Panc1 (cell line): ENCODE measurements around the gene KCND3. TPM values are rescaled to one million over a fixed set of nuclear protein-coding genes. Genes with fewer than 3 reads are reported as not detected.

ENCODE experiments used
- ATAC-seq: fragments of 200-7000 bp; cut with Tn5 transposase; 2 replicates; pipeline ENCODE4 v1.9.1; 2020; ENCODE audit warnings: mild to moderate bottlenecking, moderate library complexity
- BruUV-seq: library from RNA; stranded (reverse); fragments of 400-500 nt; replicated peaks from 2 replicates; lab custom pipeline; 2021; lab: Mats Ljungman, UMichigan
- CTCF ChIA-PET: fragments of 300-600 bp; sonication (Branson Sonifier 250); formaldehyde crosslinking; loops from one replicate; lab custom pipeline; 2022; ENCODE audit warnings: antibody characterized with exemption; lab: Charles Lee
- POLR2A ChIA-PET: fragments of 300-600 bp; sonication (Branson Sonifier 250); formaldehyde crosslinking; loops from one replicate; lab custom pipeline; 2022; ENCODE audit warnings: antibody characterized with exemption; lab: Charles Lee
- DNase-seq: peaks from one replicate; pipeline ENCODE4 v3.0.0-alpha.2; 2010; ENCODE audit warnings: low read depth, low spot score
- H3K27ac ChIP-seq: 2 replicates; pipeline ENCODE4 v1.5.1; 2011; ENCODE audit warnings: mild to moderate bottlenecking, low read length, inconsistent platforms
- H3K27me3 ChIP-seq: fragments of 200-500 bp; sonication (Bioruptor generic); 2 replicates; pipeline ENCODE4 v1.6.0; 2014; ENCODE audit warnings: low read length, inconsistent platforms; ENCODE audit not compliant: control insufficient read depth, insufficient read depth
- H3K36me3 ChIP-seq: fragments of 200-500 bp; sonication (Bioruptor generic); 2 replicates; pipeline ENCODE4 v1.5.1; 2014; ENCODE audit warnings: inconsistent platforms, mild to moderate bottlenecking, low read length, moderate library complexity; ENCODE audit not compliant: control insufficient read depth, insufficient read depth
- H3K4me1 ChIP-seq: 2 replicates; pipeline ENCODE4 v1.5.1; 2011; ENCODE audit warnings: inconsistent platforms, mild to moderate bottlenecking, low read length, moderate library complexity; ENCODE audit not compliant: control insufficient read depth, insufficient read depth
- H3K4me3 ChIP-seq, 2 experiments: 2 replicates each; pipeline ENCODE4 v1.5.1; 2011 to 2012; ENCODE audit warnings: low read depth in 2 of 2, low read length in 2 of 2, mild to moderate bottlenecking in 2 of 2, inconsistent platforms in 1 of 2, moderate library complexity in 1 of 2
- H3K9me3 ChIP-seq: fragments of 200-500 bp; sonication (Bioruptor generic); 2 replicates; pipeline ENCODE4 v1.5.1; 2014; ENCODE audit warnings: low read depth, mild to moderate bottlenecking, inconsistent platforms, low read length, moderate library complexity; ENCODE audit not compliant: control insufficient read depth, insufficient read depth
- POLR2AphosphoS5 ChIP-seq: IDR thresholded peaks from 2 replicates; pipeline ENCODE4 v1.6.1; 2012; ENCODE audit warnings: mild to moderate bottlenecking, low read depth, low read length, moderate library complexity
- SIN3A ChIP-seq: IDR thresholded peaks from 2 replicates; pipeline ENCODE4 v1.6.1; 2012; ENCODE audit warnings: low read depth, mild to moderate bottlenecking, low read length, moderate library complexity, borderline replicate concordance; ENCODE audit not compliant: insufficient read depth
- TCF7L2 ChIP-seq: IDR thresholded peaks from 2 replicates; pipeline ENCODE4 v1.6.1; 2011; ENCODE audit warnings: mild to moderate bottlenecking, low read depth, low read length, inconsistent platforms
- in situ Hi-C: cut with HindIII; loops from 2 replicates; pipeline ENCODE4 v1.10.0; 2016; ENCODE audit warnings: low sequenced_read_pairs, low pct_unique_long_range_greater_than_20kb
- intact Hi-C: fragments of 100-400 bp; cut with micrococcal nuclease; formaldehyde crosslinking; loops from one replicate; pipeline ENCODE4 v1.10.0; 2022; ENCODE audit not compliant: unreplicated experiment
- total RNA-seq: library from RNA; stranded (reverse); gene quantifications from one replicate; pipeline ENCODE4 v1.2.1, GENCODE V29; 2021; ENCODE audit not compliant: unreplicated experiment
- TF ChIP-seq, protein P1 (sequence below), 2 experiments: IDR thresholded peaks; 2 replicates each; pipeline ENCODE4 v1.6.1; 2011 to 2012; ENCODE audit warnings: low read depth in 2 of 2, control low read depth in 1 of 2, low read length in 1 of 2, mild to moderate bottlenecking in 1 of 2, moderate library complexity in 1 of 2; ENCODE audit not compliant: insufficient read depth in 1 of 2
- TF ChIP-seq, protein P2 (sequence below): fragments of 450-650 bp; IDR thresholded peaks from 2 replicates; pipeline ENCODE4 v1.5.1; 2017; ENCODE audit warnings: mild to moderate bottlenecking

Gene KCND3
- total RNA-seq, 1 experiment from 2014 or later, result not detected

DNA sequence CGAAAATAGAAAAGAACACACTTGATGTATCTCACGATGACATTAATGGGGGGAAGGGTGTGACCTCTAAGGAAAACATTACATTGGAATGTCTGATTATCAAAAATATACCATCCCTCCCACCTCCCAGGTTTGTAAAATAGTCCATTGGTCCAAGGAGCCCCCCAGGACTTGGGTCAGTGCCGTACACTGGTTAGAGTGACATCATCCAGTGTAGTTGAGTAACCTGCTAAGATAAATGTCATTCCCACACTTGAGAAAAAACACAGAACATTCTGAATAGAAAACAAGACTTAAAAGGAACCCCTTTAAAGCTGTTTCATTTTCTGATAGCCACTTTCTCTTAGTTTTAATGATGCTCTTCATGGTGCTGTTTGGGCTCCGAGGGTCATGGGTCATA, 218.6 kb downstream of the KCND3 start:
- no peak overlapping the region for H3K4me3 ChIP-seq
- no peak for DNase-seq
- TF ChIP-seq TCF7L2 (no peak), POLR2AphosphoS5 (no peak), SIN3A (no peak)
- TF ChIP-seq, protein P1, sequence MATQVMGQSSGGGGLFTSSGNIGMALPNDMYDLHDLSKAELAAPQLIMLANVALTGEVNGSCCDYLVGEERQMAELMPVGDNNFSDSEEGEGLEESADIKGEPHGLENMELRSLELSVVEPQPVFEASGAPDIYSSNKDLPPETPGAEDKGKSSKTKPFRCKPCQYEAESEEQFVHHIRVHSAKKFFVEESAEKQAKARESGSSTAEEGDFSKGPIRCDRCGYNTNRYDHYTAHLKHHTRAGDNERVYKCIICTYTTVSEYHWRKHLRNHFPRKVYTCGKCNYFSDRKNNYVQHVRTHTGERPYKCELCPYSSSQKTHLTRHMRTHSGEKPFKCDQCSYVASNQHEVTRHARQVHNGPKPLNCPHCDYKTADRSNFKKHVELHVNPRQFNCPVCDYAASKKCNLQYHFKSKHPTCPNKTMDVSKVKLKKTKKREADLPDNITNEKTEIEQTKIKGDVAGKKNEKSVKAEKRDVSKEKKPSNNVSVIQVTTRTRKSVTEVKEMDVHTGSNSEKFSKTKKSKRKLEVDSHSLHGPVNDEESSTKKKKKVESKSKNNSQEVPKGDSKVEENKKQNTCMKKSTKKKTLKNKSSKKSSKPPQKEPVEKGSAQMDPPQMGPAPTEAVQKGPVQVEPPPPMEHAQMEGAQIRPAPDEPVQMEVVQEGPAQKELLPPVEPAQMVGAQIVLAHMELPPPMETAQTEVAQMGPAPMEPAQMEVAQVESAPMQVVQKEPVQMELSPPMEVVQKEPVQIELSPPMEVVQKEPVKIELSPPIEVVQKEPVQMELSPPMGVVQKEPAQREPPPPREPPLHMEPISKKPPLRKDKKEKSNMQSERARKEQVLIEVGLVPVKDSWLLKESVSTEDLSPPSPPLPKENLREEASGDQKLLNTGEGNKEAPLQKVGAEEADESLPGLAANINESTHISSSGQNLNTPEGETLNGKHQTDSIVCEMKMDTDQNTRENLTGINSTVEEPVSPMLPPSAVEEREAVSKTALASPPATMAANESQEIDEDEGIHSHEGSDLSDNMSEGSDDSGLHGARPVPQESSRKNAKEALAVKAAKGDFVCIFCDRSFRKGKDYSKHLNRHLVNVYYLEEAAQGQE (IDR thresholded peaks at IDR 0.05; ENCODE audit: insufficient read depth in 1 of 2, low read depth in 2 of 2, low read length in 1 of 2), result no peak
- TF ChIP-seq, protein P2, sequence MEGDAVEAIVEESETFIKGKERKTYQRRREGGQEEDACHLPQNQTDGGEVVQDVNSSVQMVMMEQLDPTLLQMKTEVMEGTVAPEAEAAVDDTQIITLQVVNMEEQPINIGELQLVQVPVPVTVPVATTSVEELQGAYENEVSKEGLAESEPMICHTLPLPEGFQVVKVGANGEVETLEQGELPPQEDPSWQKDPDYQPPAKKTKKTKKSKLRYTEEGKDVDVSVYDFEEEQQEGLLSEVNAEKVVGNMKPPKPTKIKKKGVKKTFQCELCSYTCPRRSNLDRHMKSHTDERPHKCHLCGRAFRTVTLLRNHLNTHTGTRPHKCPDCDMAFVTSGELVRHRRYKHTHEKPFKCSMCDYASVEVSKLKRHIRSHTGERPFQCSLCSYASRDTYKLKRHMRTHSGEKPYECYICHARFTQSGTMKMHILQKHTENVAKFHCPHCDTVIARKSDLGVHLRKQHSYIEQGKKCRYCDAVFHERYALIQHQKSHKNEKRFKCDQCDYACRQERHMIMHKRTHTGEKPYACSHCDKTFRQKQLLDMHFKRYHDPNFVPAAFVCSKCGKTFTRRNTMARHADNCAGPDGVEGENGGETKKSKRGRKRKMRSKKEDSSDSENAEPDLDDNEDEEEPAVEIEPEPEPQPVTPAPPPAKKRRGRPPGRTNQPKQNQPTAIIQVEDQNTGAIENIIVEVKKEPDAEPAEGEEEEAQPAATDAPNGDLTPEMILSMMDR, result no peak
- in situ Hi-C loops, result no loop called here
- intact Hi-C loops, result no loop called here
- POLR2A ChIA-PET, result no interaction called here
- H3K27me3 ChIP-seq, result no peaks in the 10 kb centered on the region
- ATAC-seq, result no peak
- H3K27ac ChIP-seq, result no peak overlapping the region
- H3K4me1 ChIP-seq, result no peaks in the 10 kb centered on the region
- BruUV-seq, result no TSS peak
- CTCF ChIA-PET, result interaction anchor here (0.6 kb wide), 1 partner anchor 21 kb away, joined by 3 read pairs; no protein-coding TSS in a partner anchor
- H3K36me3 ChIP-seq, result peaks cover 3% of the 10 kb centered on the region; the same call in 1 of the 2 replicates
- no peaks in the 10 kb centered on the region for H3K9me3 ChIP-seq

DNA sequence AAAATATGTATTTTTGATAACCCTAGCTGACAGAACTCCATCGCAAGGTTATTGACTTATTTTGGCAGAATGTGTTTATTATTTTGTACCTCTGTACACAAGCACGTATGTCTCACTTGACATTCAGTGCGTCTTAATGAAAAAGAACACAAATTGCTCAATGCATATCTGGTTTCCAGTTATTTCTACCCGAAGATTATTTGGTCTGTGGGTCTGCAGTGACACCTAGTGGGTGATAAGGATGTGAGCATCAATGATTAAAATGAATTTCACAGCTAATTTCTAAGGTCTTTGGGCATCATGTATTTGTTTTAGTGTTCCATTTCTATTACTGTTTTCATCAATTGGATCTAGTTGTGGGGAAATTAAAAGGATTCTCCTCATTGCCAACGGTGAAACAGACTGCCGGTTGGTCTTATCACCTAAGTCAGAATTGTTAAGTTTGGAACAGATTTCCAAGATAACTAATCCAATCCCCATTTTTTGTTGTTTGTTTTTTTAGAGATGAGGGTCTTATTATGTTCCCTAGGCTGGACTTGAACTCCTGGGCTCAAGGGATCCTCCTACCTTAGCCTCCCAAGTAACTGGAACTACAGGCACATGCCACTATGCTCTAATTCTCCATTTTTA, 219.8 kb downstream of the KCND3 start:
- Histone ChIP-seq H3K4me3 (no peak overlapping the region), H3K27ac (no peak overlapping the region), H3K27me3 (no peaks in the 10 kb centered on the region), H3K36me3 (peaks cover 3% of the 10 kb centered on the region; the same call in 1 of the 2 replicates), H3K4me1 (no peaks in the 10 kb centered on the region), H3K9me3 (no peaks in the 10 kb centered on the region)
- ATAC-seq (no peak), DNase-seq (peak; percentile 18)
- ChIA-PET POLR2A (no interaction called here), CTCF (interaction anchor here (0.6 to 1.0 kb wide), 4 partner anchors 53 to 658 kb away, joined by 3 to 5 read pairs (median 4); no protein-coding TSS in a partner anchor)
- BruUV-seq, result no TSS peak
- no peak for TF ChIP-seq POLR2AphosphoS5
- TF ChIP-seq, protein P2, result peak; percentile 68; the same call in 1 of the 2 replicates
- intact Hi-C loops, result loop anchor here (2.0 kb wide), 1 partner anchor 55 kb away; no protein-coding TSS in a partner anchor
- in situ Hi-C loops, result no loop called here
